Upper lobe of left lung (tissue), 4 donors: ENCODE results near the gene TMED6.

Experiments
- EP300 ChIP-seq, 4 donors: sonication (generic); formaldehyde crosslinking; IDR thresholded peaks; one replicate each; pipeline ENCODE4 v1.5.1; 2017; ENCODE audit warnings: antibody characterized with exemption in 4 of 4, control low read depth in 2 of 4
- POLR2A ChIP-seq, 4 donors: fragments of 450-650 bp; IDR thresholded peaks; one replicate each; pipeline ENCODE4 v1.5.1; 2016 to 2017; ENCODE audit warnings: antibody characterized with exemption in 4 of 4, mild to moderate bottlenecking in 2 of 4
- TF ChIP-seq, protein P1 (sequence below), 6 experiments: fragments of 450-650 bp in 4 of 6; fragments of 200-600 bp in 2 of 6; sonication (generic) in 2 of 6; IDR thresholded peaks; one replicate each; pipeline ENCODE4 v1.5.1; 2016 to 2019; ENCODE audit warnings: antibody characterized with exemption in 6 of 6

DNA sequence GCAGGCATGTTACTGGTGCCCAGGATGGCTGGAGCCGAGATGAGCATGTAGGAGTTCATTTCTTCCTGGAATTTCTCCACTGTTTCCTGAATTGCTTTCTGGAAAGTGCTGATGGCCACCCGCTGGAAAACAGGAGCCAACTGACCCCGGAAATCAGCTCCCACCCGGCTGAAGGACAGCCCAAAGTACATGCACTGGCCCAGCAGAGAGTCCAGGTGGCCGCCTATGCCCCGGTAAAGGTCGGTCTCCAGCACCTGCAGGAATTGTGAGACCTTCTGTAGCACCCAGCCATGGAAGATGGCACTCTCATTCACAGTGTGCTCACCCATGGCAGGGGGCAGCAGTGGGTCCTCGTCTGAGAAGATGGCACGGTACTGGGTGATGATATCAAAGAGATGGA is 16.9 kb downstream of the TMED6 start:
- TF ChIP-seq, protein P1, sequence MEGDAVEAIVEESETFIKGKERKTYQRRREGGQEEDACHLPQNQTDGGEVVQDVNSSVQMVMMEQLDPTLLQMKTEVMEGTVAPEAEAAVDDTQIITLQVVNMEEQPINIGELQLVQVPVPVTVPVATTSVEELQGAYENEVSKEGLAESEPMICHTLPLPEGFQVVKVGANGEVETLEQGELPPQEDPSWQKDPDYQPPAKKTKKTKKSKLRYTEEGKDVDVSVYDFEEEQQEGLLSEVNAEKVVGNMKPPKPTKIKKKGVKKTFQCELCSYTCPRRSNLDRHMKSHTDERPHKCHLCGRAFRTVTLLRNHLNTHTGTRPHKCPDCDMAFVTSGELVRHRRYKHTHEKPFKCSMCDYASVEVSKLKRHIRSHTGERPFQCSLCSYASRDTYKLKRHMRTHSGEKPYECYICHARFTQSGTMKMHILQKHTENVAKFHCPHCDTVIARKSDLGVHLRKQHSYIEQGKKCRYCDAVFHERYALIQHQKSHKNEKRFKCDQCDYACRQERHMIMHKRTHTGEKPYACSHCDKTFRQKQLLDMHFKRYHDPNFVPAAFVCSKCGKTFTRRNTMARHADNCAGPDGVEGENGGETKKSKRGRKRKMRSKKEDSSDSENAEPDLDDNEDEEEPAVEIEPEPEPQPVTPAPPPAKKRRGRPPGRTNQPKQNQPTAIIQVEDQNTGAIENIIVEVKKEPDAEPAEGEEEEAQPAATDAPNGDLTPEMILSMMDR (IDR thresholded peaks at IDR 0.05), result no peak
- TF ChIP-seq POLR2A (IDR thresholded peaks at IDR 0.05) (no peak), EP300 (IDR thresholded peaks at IDR 0.05) (no peak)
